Inferior parietal cortex (tissue), 1 donor: ENCODE data around the gene TEP1.
"Not testable (repeated sequence)": the region's sequence is repeated elsewhere in the genome, so short reads cannot be mapped to it uniquely, and the experiment has no call there.

Experiments
- DNase-seq: peaks from one replicate; pipeline ENCODE4 v3.0.0-alpha.2; 2016; ENCODE audit errors: extremely low spot score

Gene TEP1

GRCh38 chr14:20341646-20342045, 71.7 kb downstream of the TEP1 start:
- no peak for DNase-seq

GRCh38 chr14:20341032-20341431, 72.3 kb downstream of the TEP1 start:
- DNase-seq: not testable (repeated sequence)

GRCh38 chr14:20334017-20334416, 79.3 kb downstream of the TEP1 start:
- no peak for DNase-seq

- no peak for DNase-seq
Observed at GRCh38 chr14:20333494-20333841, 79.8 kb downstream of the TEP1 start.

GRCh38 chr14:20332788-20333493, 80.4 kb downstream of the TEP1 start, which contains the start of gene CCNB1IP1:
CCNB1IP1 (minus strand) TSS chr14:20333279; CDS start chr14:20316523, 16,756 bp downstream.
- peak; percentile 87 for DNase-seq

- DNase-seq: peak; percentile 51
Observed at GRCh38 chr14:20332431-20332787, 80.9 kb downstream of the TEP1 start.

GRCh38 chr14:20331053-20331613, 82.2 kb downstream of the TEP1 start:
- DNase-seq: no peak

- DNase-seq: no peak
Observed at GRCh38 chr14:20329355-20329754, 83.9 kb downstream of the TEP1 start.

- no peak for DNase-seq
Observed at GRCh38 chr14:20328705-20329104, 84.6 kb downstream of the TEP1 start.

- peak; percentile 90 for DNase-seq
Observed at GRCh38 chr14:20327005-20327869, 86.1 kb downstream of the TEP1 start.

- no peak for DNase-seq
Observed at GRCh38 chr14:20317720-20318119, 95.6 kb downstream of the TEP1 start.
